A549 (cell line): ENCODE measurements around the gene LMBR1. TPM values are rescaled to one million over a fixed set of nuclear protein-coding genes. Genes with fewer than 3 reads are reported as not detected.

Source experiments
- ATAC-seq, 2 experiments: fragments of 200-7000 bp in 1 of 2; fragments of >200 bp in 1 of 2; cut with Nextera tagmentation in 1 of 2; cut with Tn5 transposase in 1 of 2; 3 replicates each; pipeline versions ENCODE4 v1.8.0 to v1.9.1; 2018 to 2020; ENCODE audit warnings: mild to moderate bottlenecking in 1 of 2, moderate library complexity in 1 of 2
- CTCF ChIA-PET: fragments of 300-600 bp; sonication (Branson Sonifier 250); formaldehyde crosslinking; extraction: SDS; loops from one replicate; lab custom pipeline; 2021; ENCODE audit warnings: antibody characterized with exemption, inconsistent platforms; lab: Yijun Ruan, JAX
- POLR2A ChIA-PET: fragments of 350-600 bp; formaldehyde crosslinking; extraction: SDS; loops from one replicate; lab custom pipeline; 2021; ENCODE audit warnings: antibody characterized with exemption, inconsistent platforms; lab: Yijun Ruan, JAX
- DNase-seq, 2 experiments: peaks; one replicate each; pipeline versions ENCODE4 v3.0.0 to v3.0.0-alpha.2; 2011 to 2016; ENCODE audit warnings: low read depth in 1 of 2, low spot score in 1 of 2
- FAIRE-seq: peaks from 2 replicates; lab custom pipeline; 2011; peaks lifted over from hg19 to GRCh38; lab: Jason Lieb, UNC
- H3K27ac ChIP-seq, 2 experiments: fragments of >200 bp; sonication (Bioruptor Twin); formaldehyde crosslinking; 3 replicates each; pipeline ENCODE4 v1.5.1; 2016 to 2017
- H3K4me1 ChIP-seq: fragments of >200 bp; sonication (Bioruptor Twin); formaldehyde crosslinking; 3 replicates; pipeline ENCODE4 v1.6.1; 2016
- H3K4me2 ChIP-seq: fragments of >200 bp; sonication (Bioruptor Twin); formaldehyde crosslinking; 3 replicates; pipeline ENCODE4 v1.6.1; 2016
- H3K4me3 ChIP-seq: fragments of >200 bp; sonication (Bioruptor Twin); formaldehyde crosslinking; 3 replicates; pipeline ENCODE4 v1.5.1; 2016
- H3K9me3 ChIP-seq: fragments of >200 bp; sonication (Bioruptor Twin); formaldehyde crosslinking; 3 replicates; pipeline ENCODE4 v1.6.1; 2016
- CBX2 ChIP-seq: fragments of 200-600 bp; sonication (generic); IDR thresholded peaks from 2 replicates; pipeline ENCODE4 v1.6.1; 2016; ENCODE audit warnings: low read depth, mild to moderate bottlenecking, borderline replicate concordance
- CBX8 ChIP-seq: fragments of 200-600 bp; sonication (generic); IDR thresholded peaks from 2 replicates; pipeline ENCODE4 v1.6.1; 2016
- CHD2 ChIP-seq: fragments of 150-350 bp; IDR thresholded peaks from 2 replicates; pipeline ENCODE4 v1.6.1; 2014; ENCODE audit warnings: low read length; ENCODE audit not compliant: partially characterized antibody
- EHF ChIP-seq: fragments of 250-450 bp; sonication (Bioruptor Pico); IDR thresholded peaks from 2 replicates; pipeline ENCODE4 v1.5.0; 2020; ENCODE audit warnings: mild to moderate bottlenecking
- EHMT2 ChIP-seq: fragments of 200-600 bp; sonication (generic); IDR thresholded peaks from 2 replicates; pipeline ENCODE4 v1.6.1; 2016; ENCODE audit warnings: antibody characterized with exemption, low read depth, mild to moderate bottlenecking, moderate library complexity
- ELK1 ChIP-seq: fragments of 150-350 bp; IDR thresholded peaks from 2 replicates; pipeline ENCODE4 v1.6.1; 2014; ENCODE audit warnings: low read depth, mild to moderate bottlenecking, low read length
- ESRRA ChIP-seq: fragments of 150-350 bp; IDR thresholded peaks from 2 replicates; pipeline ENCODE4 v1.6.1; 2014; ENCODE audit warnings: mild to moderate bottlenecking, low read length, borderline replicate concordance
- FOSL2 ChIP-seq, 2 experiments: fragments of 450-650 bp in 1 of 2; fragments of >200 bp in 1 of 2; sonication (Bioruptor Twin) in 1 of 2; formaldehyde crosslinking; IDR thresholded peaks; 2 replicates each; pipeline versions ENCODE4 v1.5.0 to v1.6.1; 2016 to 2020; ENCODE audit warnings: mild to moderate bottlenecking in 1 of 2, moderate library complexity in 1 of 2
- HEYL ChIP-seq: fragments of 250-450 bp; sonication (Bioruptor Pico); IDR thresholded peaks from 2 replicates; pipeline ENCODE4 v1.8.0; 2021; ENCODE audit warnings: mild to moderate bottlenecking, moderate library complexity
- HOXB13 ChIP-seq: fragments of 250-450 bp; sonication (Bioruptor Pico); IDR thresholded peaks from 2 replicates; pipeline ENCODE4 v1.5.0; 2020; ENCODE audit warnings: low read depth, mild to moderate bottlenecking, moderate library complexity
- JUN ChIP-seq, 2 experiments: fragments of >200 bp; sonication (Bioruptor Twin); formaldehyde crosslinking; IDR thresholded peaks; 2 replicates in 1 of 2; 3 replicates in 1 of 2; pipeline ENCODE4 v1.6.1; 2016 to 2017
- MAZ ChIP-seq: fragments of 150-350 bp; IDR thresholded peaks from 2 replicates; pipeline ENCODE4 v1.6.1; 2014; ENCODE audit warnings: antibody characterized with exemption, low read depth, low read length, borderline replicate concordance
- NPAS2 ChIP-seq: fragments of 250-450 bp; sonication (Bioruptor Pico); IDR thresholded peaks from 2 replicates; pipeline ENCODE4 v1.8.0; 2022; ENCODE audit warnings: mild to moderate bottlenecking, moderate library complexity, borderline replicate concordance
- POLR2AphosphoS2 ChIP-seq: conservative IDR thresholded peaks from 2 replicates; pipeline ENCODE4 v1.6.1; 2012; ENCODE audit warnings: low read length, improper control_type of control experiment, inconsistent platforms
- RARB ChIP-seq: fragments of 250-450 bp; sonication (Bioruptor Pico); IDR thresholded peaks from 2 replicates; pipeline ENCODE4 v1.8.0; 2021; ENCODE audit warnings: mild to moderate bottlenecking, moderate library complexity
- RCOR1 ChIP-seq: fragments of 150-350 bp; IDR thresholded peaks from 2 replicates; pipeline ENCODE4 v1.6.1; 2014; ENCODE audit warnings: antibody characterized with exemption, low read length, low read depth
- SMC3 ChIP-seq: fragments of >200 bp; sonication (Bioruptor Twin); formaldehyde crosslinking; IDR thresholded peaks from 3 replicates; pipeline ENCODE4 v1.6.1; 2018; ENCODE audit warnings: inconsistent platforms
- ZC3H11A ChIP-seq: fragments of 450-650 bp; IDR thresholded peaks from 2 replicates; pipeline ENCODE4 v1.6.1; 2014; ENCODE audit warnings: antibody characterized with exemption, mild to moderate bottlenecking
- ZSCAN20 ChIP-seq: fragments of 250-450 bp; sonication (Bioruptor Pico); IDR thresholded peaks from 2 replicates; pipeline ENCODE4 v1.8.0; 2022; ENCODE audit warnings: mild to moderate bottlenecking, moderate library complexity
- WGBS: methylation state at CpG from one replicate; pipeline ENCODE4 v1.1.6; 2017; ENCODE audit errors: missing lambda C conversion rate; 5-methylcytosine and 5-hydroxymethylcytosine counted together
- polyA plus RNA-seq, 4 experiments: library from polyadenylated mRNA; depleted of rRNA in 3 of 4; stranded (reverse); fragments of >200 nt; fragmentation: RNase III in 1 of 4; extraction: RNeasy Plus Mini Kit Qiagen cat#74134 plus additional on column Dnase treatment in 1 of 4; gene quantifications; 2 replicates in 3 of 4; 3 replicates in 1 of 4; pipeline ENCODE4 v1.2.3, GENCODE V29; 2011 to 2017
- TF ChIP-seq, protein P1 (sequence below): fragments of 250-450 bp; sonication (Bioruptor Pico); IDR thresholded peaks from 2 replicates; pipeline ENCODE4 v1.5.0; 2020; ENCODE audit warnings: low read depth, mild to moderate bottlenecking, moderate library complexity
- TF ChIP-seq, protein P2 (sequence below): fragments of >200 bp; sonication (Bioruptor Twin); formaldehyde crosslinking; IDR thresholded peaks from 3 replicates; pipeline ENCODE4 v1.6.1; 2016
- TF ChIP-seq, protein P3 (sequence below): fragments of >200 bp; sonication (Bioruptor Twin); formaldehyde crosslinking; IDR thresholded peaks from 2 replicates; pipeline ENCODE4 v1.6.1; 2016

Gene LMBR1
- polyA plus RNA-seq, 2 of the 4 experiments (the other 2 are of a cell fraction): 33.2 to 42.3 TPM

GRCh38 chr7:156692849-156693248 lies 200.1 kb downstream of the LMBR1 start:
- TF ChIP-seq HEYL (no peak), RARB (CRISPR knock-in tag) (no peak)
- Histone ChIP-seq H3K4me3 (no peak overlapping the region), H3K4me1 (no peaks in the 10 kb centered on the region), H3K27ac (no peak overlapping the region), H3K9me3 (no peaks in the 10 kb centered on the region), H3K4me2 (no peak overlapping the region)
- ATAC-seq (no peak), FAIRE-seq (no peak), DNase-seq (no peak)
- ChIA-PET POLR2A (no interaction called here), CTCF (interaction anchor here (0.7 kb wide), 1 partner anchor 24 kb away, joined by 3 read pairs; no protein-coding TSS in a partner anchor)
- WGBS: 47% methylated on average over 1 of the region's 1 CpG

- ATAC-seq: no peak
- DNase-seq: no peak
- TF ChIP-seq FOSL2 (IDR thresholded peaks at IDR 0.05) (no peak), FOSL2 (CRISPR knock-in tag; IDR thresholded peaks at IDR 0.05) (no peak), POLR2AphosphoS2 (no peak), JUN (IDR thresholded peaks at IDR 0.05) (no peak), ZSCAN20 (CRISPR knock-in tag) (no peak)
- CTCF ChIA-PET: no interaction called here
- H3K4me1 ChIP-seq: no peaks in the 10 kb centered on the region
- no peak for FAIRE-seq
- POLR2A ChIA-PET: no interaction called here
- 71% methylated on average over 5 of the region's 5 CpGs for WGBS
- no peaks in the 10 kb centered on the region for H3K9me3 ChIP-seq
- no peak overlapping the region for H3K27ac ChIP-seq
- H3K4me2 ChIP-seq: no peak overlapping the region
- H3K4me3 ChIP-seq: no peak overlapping the region
Observed at GRCh38 chr7:156691764-156692163, 201.2 kb downstream of the LMBR1 start.

DNA sequence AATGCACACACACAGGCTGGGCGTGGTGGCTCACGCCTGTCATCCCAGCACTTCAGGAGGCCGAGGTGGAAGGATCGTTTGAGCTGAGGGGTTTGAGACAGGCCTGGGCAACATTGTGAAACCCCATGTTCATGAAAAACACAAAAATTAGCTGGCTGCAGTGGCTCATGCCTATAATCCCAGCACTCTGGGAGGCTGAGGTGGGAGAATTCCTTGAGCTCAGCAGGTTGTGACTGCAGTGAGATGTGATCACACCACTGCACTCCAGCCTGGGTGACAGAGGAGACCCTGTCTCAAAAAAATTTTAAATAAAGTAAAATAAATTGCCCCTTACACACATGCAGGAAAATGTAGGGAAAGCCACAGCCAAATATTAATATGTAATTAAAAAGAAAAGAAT lies 208.3 kb downstream of the LMBR1 start:
- Histone ChIP-seq H3K9me3 (no peaks in the 10 kb centered on the region), H3K4me1 (no peaks in the 10 kb centered on the region), H3K4me3 (no peak overlapping the region), H3K4me2 (no peak overlapping the region), H3K27ac (no peak overlapping the region)
- FAIRE-seq (no peak), ATAC-seq (no peak), DNase-seq (no peak)
- POLR2A ChIA-PET: no interaction called here
- 92% methylated on average over 4 of the region's 4 CpGs for WGBS
- CTCF ChIA-PET: no interaction called here
- TF ChIP-seq ZC3H11A: no peak
- TF ChIP-seq ZSCAN20 (CRISPR knock-in tag): no peak
- TF ChIP-seq, protein P1, sequence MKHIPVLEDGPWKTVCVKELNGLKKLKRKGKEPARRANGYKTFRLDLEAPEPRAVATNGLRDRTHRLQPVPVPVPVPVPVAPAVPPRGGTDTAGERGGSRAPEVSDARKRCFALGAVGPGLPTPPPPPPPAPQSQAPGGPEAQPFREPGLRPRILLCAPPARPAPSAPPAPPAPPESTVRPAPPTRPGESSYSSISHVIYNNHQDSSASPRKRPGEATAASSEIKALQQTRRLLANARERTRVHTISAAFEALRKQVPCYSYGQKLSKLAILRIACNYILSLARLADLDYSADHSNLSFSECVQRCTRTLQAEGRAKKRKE: no peak
- TF ChIP-seq, protein P2, sequence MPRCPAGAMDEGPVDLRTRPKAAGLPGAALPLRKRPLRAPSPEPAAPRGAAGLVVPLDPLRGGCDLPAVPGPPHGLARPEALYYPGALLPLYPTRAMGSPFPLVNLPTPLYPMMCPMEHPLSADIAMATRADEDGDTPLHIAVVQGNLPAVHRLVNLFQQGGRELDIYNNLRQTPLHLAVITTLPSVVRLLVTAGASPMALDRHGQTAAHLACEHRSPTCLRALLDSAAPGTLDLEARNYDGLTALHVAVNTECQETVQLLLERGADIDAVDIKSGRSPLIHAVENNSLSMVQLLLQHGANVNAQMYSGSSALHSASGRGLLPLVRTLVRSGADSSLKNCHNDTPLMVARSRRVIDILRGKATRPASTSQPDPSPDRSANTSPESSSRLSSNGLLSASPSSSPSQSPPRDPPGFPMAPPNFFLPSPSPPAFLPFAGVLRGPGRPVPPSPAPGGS: no peak
- TF ChIP-seq EHMT2: no peak
- TF ChIP-seq CHD2: no peak

DNA sequence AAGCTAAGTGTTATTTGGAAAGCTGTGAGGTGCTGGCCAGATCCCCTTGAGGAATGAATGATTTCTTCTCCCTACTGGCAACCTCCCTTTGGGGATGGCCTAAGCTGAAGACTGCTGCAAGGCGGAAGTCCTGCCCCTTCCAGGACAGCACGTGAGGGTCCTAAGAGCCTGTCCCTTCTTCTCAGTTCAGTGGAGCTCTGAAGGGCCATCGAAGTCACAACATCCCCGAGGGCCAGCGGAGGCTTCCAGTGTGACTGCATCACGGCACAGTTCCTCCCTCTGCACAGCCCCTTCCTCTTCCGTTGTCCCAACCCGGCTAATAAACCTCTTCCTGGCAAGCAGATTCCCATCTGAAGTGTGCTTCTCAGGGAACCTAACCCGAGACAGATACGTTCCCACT lies 208.7 kb downstream of the LMBR1 start:
- POLR2A ChIA-PET: no interaction called here
- FAIRE-seq: no peak

More for the DNA sequence above, 208.7 kb downstream of the LMBR1 start:
- no peak for DNase-seq
- CTCF ChIA-PET: no interaction called here
- no peak for ATAC-seq
- no peak overlapping the region for H3K4me3 ChIP-seq
- H3K4me2 ChIP-seq: no peak overlapping the region
- 96% methylated on average over 10 of the region's 10 CpGs for WGBS
- H3K27ac ChIP-seq: no peak overlapping the region
- TF ChIP-seq ESRRA (no peak), EHF (CRISPR knock-in tag) (no peak), MAZ (no peak), CBX8 (no peak), ELK1 (no peak), SMC3 (no peak), NPAS2 (CRISPR knock-in tag) (no peak), RCOR1 (no peak), HOXB13 (CRISPR knock-in tag) (no peak), CBX2 (no peak)
- TF ChIP-seq, protein P3, sequence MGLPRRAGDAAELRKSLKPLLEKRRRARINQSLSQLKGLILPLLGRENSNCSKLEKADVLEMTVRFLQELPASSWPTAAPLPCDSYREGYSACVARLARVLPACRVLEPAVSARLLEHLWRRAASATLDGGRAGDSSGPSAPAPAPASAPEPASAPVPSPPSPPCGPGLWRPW: no peak
- H3K9me3 ChIP-seq: no peaks in the 10 kb centered on the region
- no peaks in the 10 kb centered on the region for H3K4me1 ChIP-seq
